GM12865 (cell line): Measurements from ENCODE around the gene FSD1.

Experiments used
- DNase-seq: peaks from one replicate; pipeline ENCODE4 v3.0.0; 2010; ENCODE audit warnings: low read depth
- H3K4me3 ChIP-seq: 2 replicates; pipeline ENCODE4 v1.5.1; 2011; ENCODE audit warnings: mild to moderate bottlenecking, low read depth, low read length, control low read depth
- TF ChIP-seq, protein P1 (sequence below): IDR thresholded peaks from 2 replicates; pipeline ENCODE4 v1.5.1; 2011; ENCODE audit warnings: low read length, control low read depth, low read depth, inconsistent platforms; ENCODE audit not compliant: insufficient read depth; ENCODE audit errors: missing control alignments

Gene FSD1

DNA sequence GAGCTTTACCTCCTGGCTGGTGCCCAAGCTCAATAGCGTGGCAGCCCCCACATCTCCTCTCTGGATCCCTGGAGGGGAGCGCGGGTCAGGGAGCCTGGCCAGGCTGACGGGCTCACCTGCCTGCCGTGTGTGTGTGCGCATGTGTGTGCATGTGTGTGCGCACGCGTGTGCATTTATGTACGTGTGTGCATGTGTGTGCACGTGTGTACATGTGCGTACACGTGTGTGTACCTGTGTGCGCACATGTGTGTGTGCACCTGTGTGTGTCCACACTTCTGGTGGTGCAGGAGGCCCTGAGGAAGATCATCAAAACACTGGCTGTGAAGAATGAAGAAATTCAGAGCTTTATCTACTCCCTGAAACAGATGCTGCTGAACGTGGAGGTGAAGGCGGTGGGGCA lies 1.3 kb downstream of the FSD1 start:
- TF ChIP-seq, protein P1, sequence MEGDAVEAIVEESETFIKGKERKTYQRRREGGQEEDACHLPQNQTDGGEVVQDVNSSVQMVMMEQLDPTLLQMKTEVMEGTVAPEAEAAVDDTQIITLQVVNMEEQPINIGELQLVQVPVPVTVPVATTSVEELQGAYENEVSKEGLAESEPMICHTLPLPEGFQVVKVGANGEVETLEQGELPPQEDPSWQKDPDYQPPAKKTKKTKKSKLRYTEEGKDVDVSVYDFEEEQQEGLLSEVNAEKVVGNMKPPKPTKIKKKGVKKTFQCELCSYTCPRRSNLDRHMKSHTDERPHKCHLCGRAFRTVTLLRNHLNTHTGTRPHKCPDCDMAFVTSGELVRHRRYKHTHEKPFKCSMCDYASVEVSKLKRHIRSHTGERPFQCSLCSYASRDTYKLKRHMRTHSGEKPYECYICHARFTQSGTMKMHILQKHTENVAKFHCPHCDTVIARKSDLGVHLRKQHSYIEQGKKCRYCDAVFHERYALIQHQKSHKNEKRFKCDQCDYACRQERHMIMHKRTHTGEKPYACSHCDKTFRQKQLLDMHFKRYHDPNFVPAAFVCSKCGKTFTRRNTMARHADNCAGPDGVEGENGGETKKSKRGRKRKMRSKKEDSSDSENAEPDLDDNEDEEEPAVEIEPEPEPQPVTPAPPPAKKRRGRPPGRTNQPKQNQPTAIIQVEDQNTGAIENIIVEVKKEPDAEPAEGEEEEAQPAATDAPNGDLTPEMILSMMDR: no peak
- no peak for DNase-seq
- no peak overlapping the region for H3K4me3 ChIP-seq

DNA sequence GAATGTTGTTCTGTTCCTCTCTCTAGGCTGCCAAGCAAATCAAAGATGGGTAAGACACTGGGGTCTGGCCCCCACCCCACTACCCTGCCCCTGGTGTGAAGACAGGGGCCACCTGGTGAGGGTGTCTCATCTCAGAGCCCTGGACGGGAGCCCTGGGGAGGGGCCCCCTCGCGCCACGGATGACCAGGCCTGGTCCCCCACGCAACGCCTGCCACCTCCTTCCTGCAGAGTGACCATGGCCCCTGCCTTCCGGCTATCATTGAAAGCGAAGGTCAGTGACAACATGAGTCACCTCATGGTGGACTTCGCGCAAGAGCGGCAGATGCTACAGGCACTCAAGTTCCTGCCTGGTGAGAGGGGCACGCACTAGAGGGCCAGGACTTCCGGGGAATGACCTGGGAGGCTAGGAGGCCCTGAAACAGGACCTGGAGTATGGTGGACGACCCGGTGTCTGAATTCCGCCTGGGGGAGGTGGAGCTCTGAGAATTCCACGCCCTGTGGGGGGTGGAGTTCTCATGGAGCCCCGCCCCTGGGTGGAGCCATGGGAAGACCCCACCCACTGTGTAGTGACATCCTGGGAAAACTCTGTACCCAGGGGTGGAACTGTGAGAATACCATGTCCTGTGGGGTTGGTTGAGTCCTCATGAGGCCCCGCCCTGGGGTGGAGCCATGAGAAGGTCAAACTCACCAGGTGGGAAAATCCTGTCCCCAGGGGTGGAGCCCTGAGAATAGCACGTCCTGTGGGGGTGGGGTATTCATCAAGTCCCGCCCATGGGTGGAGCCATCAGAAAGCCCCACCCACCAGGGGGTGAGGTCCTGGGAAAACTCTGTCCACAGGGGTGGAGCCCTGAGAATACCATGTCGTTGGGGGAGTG lies 6.1 kb downstream of the FSD1 start:
- DNase-seq: no peak
- TF ChIP-seq, protein P1: no peak
- no peak overlapping the region for H3K4me3 ChIP-seq

DNA sequence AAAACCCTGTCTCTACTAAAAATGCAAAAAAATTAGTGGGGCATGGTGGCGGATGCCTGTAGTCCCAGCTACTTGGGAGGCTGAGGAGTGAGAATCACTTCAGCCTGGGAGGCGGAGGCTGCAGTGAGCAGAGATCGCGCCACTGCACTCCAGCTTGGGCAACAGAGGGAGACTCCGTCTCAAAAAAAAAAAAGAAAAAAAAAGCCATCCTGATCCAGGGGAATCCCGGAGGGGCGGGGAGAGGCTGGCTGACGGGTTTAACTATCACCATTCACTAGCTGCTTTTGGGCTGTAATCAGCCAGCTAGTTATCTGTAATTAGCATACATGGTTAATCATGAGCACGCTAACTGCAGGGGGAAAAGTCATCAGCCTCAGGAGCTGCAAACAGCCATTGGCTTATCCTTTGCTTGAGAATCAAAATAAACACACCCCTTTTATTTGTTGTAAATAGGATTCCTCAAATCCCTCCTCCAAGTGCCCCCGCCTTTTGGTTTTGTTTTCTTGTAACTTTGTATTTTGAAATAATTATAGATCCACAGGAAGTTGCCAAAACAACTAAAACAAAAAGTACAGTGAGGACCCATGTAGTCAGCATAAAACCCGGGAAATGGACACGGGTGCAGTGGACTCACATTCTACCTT lies 9.6 kb downstream of the FSD1 start:
- no peak for DNase-seq
- TF ChIP-seq, protein P1: no peak
- H3K4me3 ChIP-seq: no peak overlapping the region

DNA sequence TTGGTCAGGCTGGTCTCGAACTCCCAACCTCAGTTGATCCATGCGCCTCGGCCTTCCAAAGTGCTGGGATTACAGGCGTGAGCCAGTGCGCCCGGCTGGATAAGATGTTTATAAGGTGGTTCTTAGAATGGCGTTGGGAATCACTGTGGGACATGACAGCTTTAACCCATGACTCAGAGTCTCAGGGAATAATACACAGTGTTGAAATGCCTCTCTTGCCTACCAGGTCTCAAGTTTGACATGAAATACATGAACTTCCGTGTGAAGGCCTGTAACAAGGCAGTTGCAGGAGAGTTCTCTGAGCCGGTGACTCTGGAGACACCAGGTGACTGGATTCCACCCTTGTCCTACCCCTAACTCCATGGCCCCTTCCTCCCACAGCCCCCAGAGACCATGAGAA lies 12.6 kb downstream of the FSD1 start:
- TF ChIP-seq, protein P1: no peak
- no peak overlapping the region for H3K4me3 ChIP-seq
- DNase-seq: no peak

DNA sequence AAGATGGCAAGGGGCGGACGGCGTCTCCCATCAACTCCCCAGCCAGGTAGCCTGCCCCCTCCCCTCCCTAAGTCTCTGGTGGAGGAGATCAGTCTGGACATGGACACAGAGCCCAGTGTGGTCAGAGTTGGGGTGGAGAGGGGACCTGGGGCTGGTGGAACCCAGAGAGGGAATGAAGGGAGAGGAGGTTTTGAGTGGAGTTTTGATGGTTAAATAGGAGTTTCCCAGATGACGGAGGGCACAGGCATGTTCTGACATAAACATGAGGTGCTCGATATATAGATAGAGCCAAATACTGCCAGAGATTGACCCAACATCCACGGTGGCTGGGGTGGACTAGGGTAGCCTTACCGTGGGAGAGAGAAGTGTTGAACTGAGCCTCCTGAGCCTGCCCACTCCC lies 14.1 kb downstream of the FSD1 start:
- TF ChIP-seq, protein P1: no peak
- no peak overlapping the region for H3K4me3 ChIP-seq
- DNase-seq: no peak

DNA sequence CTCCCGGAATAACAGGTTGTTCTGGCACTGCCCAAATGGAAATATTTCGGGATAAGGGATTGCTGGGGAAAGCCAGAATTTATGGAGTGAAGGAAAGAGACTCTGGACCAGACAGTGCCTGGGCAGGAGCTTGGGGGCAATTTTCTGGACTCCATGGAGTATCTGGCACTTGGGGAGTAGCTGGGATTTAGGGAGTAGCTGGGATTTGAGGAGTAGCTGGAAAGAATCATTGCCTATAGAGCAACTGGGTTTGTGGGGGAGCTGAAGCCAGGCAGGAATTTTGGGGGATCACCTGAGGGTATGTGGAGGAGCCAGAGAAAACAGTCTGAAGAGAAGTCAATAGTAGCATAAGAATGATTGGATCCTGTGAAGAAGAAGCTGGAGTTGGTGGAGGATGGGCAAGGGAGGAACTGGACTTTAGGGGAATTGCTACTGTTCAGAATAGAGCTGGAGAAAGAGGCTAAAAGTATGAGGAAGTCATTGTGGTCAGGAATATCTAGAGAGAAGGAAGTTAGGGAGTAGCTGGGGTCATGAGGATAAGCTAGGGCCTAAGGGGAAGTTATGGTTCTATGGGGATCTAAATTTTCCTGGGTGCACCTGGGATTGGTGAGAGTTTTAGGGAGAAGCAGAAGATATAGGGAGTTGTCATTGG lies 14.8 kb downstream of the FSD1 start:
- TF ChIP-seq, protein P1: no peak
- H3K4me3 ChIP-seq: no peak overlapping the region
- no peak for DNase-seq
